ENCODE measurements around the gene UNK. TPM values are rescaled to one million over a fixed set of nuclear protein-coding genes. Genes with fewer than 3 reads are reported as not detected.

The UNK gene
- total and polyA plus RNA-seq, 2 of the 13 experiments (the other 11 are each of a cell fraction or from before 2014, with no cell fraction given): 31.6 to 33.0 TPM

- TF ChIP-seq ZNF781 (CRISPR knock-in tag; IDR thresholded peaks at IDR 0.05; ENCODE audit: borderline replicate concordance, not compliant biosample characterization): no peak
- TF ChIP-seq LRRFIP1 (CRISPR knock-in tag; conservative IDR thresholded peaks at IDR 0.05): no peak
- TF ChIP-seq ZNF646 (CRISPR knock-in tag; IDR thresholded peaks at IDR 0.05): no peak
- TF ChIP-seq ZNF589 (CRISPR knock-in tag; conservative IDR thresholded peaks at IDR 0.05): no peak
- TF ChIP-seq ELF1 (CRISPR knock-in tag; IDR thresholded peaks at IDR 0.05): no peak
- no peak for TF ChIP-seq NAIF1 (CRISPR knock-in tag; IDR thresholded peaks at IDR 0.05; ENCODE audit: borderline replicate concordance)
- TF ChIP-seq CHD4 (IDR thresholded peaks at IDR 0.05; ENCODE audit: borderline replicate concordance, low read length): no peak
- no peak for TF ChIP-seq PAXIP1 (CRISPR knock-in tag; conservative IDR thresholded peaks at IDR 0.05)
- peak; percentile 76 for TF ChIP-seq ZNF44 (CRISPR knock-in tag; IDR thresholded peaks at IDR 0.05)
- TF ChIP-seq KLF15 (CRISPR knock-in tag; IDR thresholded peaks at IDR 0.05; ENCODE audit: borderline replicate concordance): no peak
- TF ChIP-seq ZNF740 (CRISPR knock-in tag; IDR thresholded peaks at IDR 0.05): no peak
- no peak for TF ChIP-seq ZNF569 (CRISPR knock-in tag; IDR thresholded peaks at IDR 0.05; ENCODE audit: borderline replicate concordance)
- TF ChIP-seq ARHGAP35 (CRISPR knock-in tag; IDR thresholded peaks at IDR 0.05; ENCODE audit: borderline replicate concordance): no peak
Measured at GRCh38 chr17:75783803-75784472, 668 bp upstream of the UNK start (continued).

Measured in HepG2 (cell line).